Measurements from ENCODE around the gene PHYHD1. TPM values are rescaled to one million over a fixed set of nuclear protein-coding genes. Genes with fewer than 3 reads are reported as not detected.

The PHYHD1 gene
- total RNA-seq, 4 donors from 2014 or later: 9.5 to 39.3 (median 30.3) TPM

DNA sequence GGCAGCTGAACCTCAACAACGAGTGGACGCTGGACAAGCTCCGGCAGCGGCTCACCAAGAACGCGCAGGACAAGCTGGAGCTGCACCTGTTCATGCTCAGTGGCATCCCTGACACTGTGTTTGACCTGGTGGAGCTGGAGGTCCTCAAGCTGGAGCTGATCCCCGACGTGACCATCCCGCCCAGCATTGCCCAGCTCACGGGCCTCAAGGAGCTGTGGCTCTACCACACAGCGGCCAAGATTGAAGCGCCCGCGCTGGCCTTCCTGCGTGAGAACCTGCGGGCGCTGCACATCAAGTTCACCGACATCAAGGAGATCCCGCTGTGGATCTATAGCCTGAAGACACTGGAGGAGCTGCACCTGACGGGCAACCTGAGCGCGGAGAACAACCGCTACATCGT, 12.4 kb upstream of the PHYHD1 start:
- Histone ChIP-seq H3K27ac (no peak overlapping the region), H3K36me3 (peaks cover 0 to 33% of the 10 kb centered on the region in 2 donors), H3K27me3 (no peaks in the 10 kb centered on the region), H3K4me3 (no peak overlapping the region), H3K9me3 (no peaks in the 10 kb centered on the region), H3K4me1 (peaks cover 38 to 45% of the 10 kb centered on the region in 2 donors)
- no peak for ATAC-seq
- no peak for TF ChIP-seq POLR2A (IDR thresholded peaks at IDR 0.05)
- TF ChIP-seq, protein P1, sequence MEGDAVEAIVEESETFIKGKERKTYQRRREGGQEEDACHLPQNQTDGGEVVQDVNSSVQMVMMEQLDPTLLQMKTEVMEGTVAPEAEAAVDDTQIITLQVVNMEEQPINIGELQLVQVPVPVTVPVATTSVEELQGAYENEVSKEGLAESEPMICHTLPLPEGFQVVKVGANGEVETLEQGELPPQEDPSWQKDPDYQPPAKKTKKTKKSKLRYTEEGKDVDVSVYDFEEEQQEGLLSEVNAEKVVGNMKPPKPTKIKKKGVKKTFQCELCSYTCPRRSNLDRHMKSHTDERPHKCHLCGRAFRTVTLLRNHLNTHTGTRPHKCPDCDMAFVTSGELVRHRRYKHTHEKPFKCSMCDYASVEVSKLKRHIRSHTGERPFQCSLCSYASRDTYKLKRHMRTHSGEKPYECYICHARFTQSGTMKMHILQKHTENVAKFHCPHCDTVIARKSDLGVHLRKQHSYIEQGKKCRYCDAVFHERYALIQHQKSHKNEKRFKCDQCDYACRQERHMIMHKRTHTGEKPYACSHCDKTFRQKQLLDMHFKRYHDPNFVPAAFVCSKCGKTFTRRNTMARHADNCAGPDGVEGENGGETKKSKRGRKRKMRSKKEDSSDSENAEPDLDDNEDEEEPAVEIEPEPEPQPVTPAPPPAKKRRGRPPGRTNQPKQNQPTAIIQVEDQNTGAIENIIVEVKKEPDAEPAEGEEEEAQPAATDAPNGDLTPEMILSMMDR (IDR thresholded peaks at IDR 0.05 in 4 of 5, conservative IDR thresholded peaks at IDR 0.05 in 1 of 5): no peak
- DNase-seq: no peak
- in situ Hi-C loops (cut with MboI; ENCODE audit: low sequenced_read_pairs in 4 of 4) (no loop called here), intact Hi-C loops (cut with DNase I; ENCODE audit: low total_unique reads) (no loop called here)

DNA sequence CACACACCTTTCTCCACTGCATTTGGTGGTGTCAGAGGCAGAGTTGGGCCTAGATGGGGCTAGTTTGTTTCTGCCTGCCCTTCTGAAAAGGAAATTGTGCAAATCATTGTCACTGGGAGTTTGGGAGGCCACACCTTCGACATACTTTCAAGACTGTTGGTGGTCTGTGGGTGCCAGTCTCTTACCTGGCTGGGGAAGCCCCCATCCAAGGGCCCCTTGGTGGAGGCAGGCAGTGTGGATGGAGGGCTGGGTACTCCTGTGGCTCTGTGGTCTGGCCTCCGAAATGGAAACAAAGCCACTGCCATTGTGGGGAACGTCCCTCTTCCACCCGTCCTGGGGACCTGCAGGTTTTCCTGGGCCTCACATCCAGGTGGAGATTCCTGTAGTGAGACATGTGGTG, 10.9 kb upstream of the PHYHD1 start:
- intact Hi-C loops (cut with DNase I; ENCODE audit: low total_unique reads) (no loop called here), in situ Hi-C loops (cut with MboI; ENCODE audit: low sequenced_read_pairs in 4 of 4) (no loop called here)
- H3K27ac ChIP-seq: peak overlapping the region; percentile 49 to 85 (median 82)
- DNase-seq: no peak
- H3K4me1 ChIP-seq: peaks cover 40 to 47% of the 10 kb centered on the region in 2 donors
- H3K27me3 ChIP-seq: no peaks in the 10 kb centered on the region
- no peaks in the 10 kb centered on the region for H3K9me3 ChIP-seq
- no peak for ATAC-seq
- peaks cover 0 to 37% of the 10 kb centered on the region in 2 donors for H3K36me3 ChIP-seq
- TF ChIP-seq POLR2A (IDR thresholded peaks at IDR 0.05): no peak
- TF ChIP-seq, protein P1 (IDR thresholded peaks at IDR 0.05 in 4 of 5, conservative IDR thresholded peaks at IDR 0.05 in 1 of 5): no peak
- no peak overlapping the region for H3K4me3 ChIP-seq

DNA sequence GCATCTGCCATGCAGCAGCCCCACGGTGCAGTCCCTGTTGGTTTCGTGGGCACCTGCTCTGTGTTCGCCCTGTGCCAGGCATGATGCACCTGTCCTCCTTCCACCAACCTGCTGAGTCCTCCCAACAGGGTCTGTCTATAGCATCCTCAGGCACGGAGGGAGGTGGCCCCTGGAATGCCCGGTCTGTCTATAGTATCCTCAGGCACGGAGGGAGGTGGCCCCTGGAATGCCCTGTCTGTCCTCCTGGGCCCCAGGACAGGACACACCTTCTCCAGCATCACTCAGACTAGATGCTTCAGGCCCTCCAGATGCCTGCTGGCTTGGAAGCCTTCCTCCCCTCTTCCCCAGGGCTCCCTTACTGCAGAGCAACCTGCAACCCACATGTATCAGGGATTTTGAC, 9.9 kb upstream of the PHYHD1 start:
- ATAC-seq: no peak
- in situ Hi-C loops (cut with MboI; ENCODE audit: low sequenced_read_pairs in 4 of 4): no loop called here
- H3K4me3 ChIP-seq: peak overlapping the region in 1 of 4 donors; percentile 6

DNA sequence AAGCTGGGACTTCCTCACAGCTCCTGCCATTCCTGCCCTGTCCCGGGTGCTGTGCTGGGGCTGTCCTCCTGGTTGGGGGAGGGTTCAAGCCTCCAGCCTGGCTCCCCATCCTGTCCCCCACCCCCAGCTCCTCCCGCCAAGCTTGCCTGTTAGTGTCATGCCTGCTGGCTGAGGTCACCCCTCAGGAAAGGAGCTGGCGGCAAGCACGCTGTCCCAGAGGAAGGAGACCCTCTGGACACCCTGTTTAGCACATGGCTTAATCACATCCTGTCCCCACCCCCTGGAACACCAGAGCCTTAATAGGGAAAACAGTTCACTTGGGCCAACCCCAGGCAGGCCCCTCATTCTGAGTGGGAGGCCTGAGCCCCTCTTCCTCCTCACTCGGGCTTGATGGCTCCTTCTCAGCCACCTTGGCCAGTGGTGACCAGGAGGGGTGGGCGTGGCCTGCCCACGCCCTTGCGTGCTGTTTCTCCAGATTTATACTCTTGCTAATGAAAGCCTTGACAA, 9.2 kb upstream of the PHYHD1 start:
- Histone ChIP-seq H3K4me3 (peak overlapping the region in 3 of 4 donors; percentile 3 to 12 (median 6)), H3K27ac (peak overlapping the region; percentile 48 to 85 (median 82)), H3K27me3 (no peaks in the 10 kb centered on the region), H3K36me3 (peaks cover 0 to 39% of the 10 kb centered on the region in 2 donors), H3K4me1 (peaks cover 56 to 61% of the 10 kb centered on the region in 2 donors), H3K9me3 (no peaks in the 10 kb centered on the region)
- intact Hi-C loops (cut with DNase I; ENCODE audit: low total_unique reads) (no loop called here), in situ Hi-C loops (cut with MboI; ENCODE audit: low sequenced_read_pairs in 4 of 4) (no loop called here)
- DNase-seq (peak; percentile 23 to 56), ATAC-seq (peak; percentile 60 to 63)
- TF ChIP-seq, protein P1 (IDR thresholded peaks at IDR 0.05 in 4 of 5, conservative IDR thresholded peaks at IDR 0.05 in 1 of 5): no peak
- peak in 1 of 2 donors; percentile 40 for TF ChIP-seq POLR2A (IDR thresholded peaks at IDR 0.05)

More for the DNA sequence above, 9.9 kb upstream of the PHYHD1 start:
- Histone ChIP-seq H3K27me3 (no peaks in the 10 kb centered on the region), H3K9me3 (no peaks in the 10 kb centered on the region), H3K4me1 (peaks cover 49 to 54% of the 10 kb centered on the region in 2 donors), H3K27ac (peak overlapping the region; percentile 48 to 85 (median 82)), H3K36me3 (peaks cover 0 to 39% of the 10 kb centered on the region in 2 donors)
- DNase-seq: no peak
- TF ChIP-seq, protein P1 (IDR thresholded peaks at IDR 0.05 in 4 of 5, conservative IDR thresholded peaks at IDR 0.05 in 1 of 5): no peak
- TF ChIP-seq POLR2A (IDR thresholded peaks at IDR 0.05): no peak
- intact Hi-C loops (cut with DNase I; ENCODE audit: low total_unique reads): no loop called here
